GM12878 (cell line): Measurements from ENCODE around the gene SLC35F2. TPM values are rescaled to one million over a fixed set of nuclear protein-coding genes. Genes with fewer than 3 reads are reported as not detected.
A peak's percentile ranks its signal among the peaks of the same experiment; 100 is the strongest.

Experiments used
- BCL3 ChIP-seq: IDR thresholded peaks from 2 replicates; pipeline ENCODE4 v1.6.1; 2011; ENCODE audit warnings: borderline replicate concordance, low read depth, mild to moderate bottlenecking, moderate library complexity, low read length; ENCODE audit not compliant: insufficient read depth, poor library complexity, severe bottlenecking
- BMI1 ChIP-seq: fragments of 450-650 bp; IDR thresholded peaks from 2 replicates; pipeline ENCODE4 v1.6.1; 2016; ENCODE audit warnings: mild to moderate bottlenecking, moderate library complexity, borderline replicate concordance
- CBX5 ChIP-seq: sonication (generic); IDR thresholded peaks from 2 replicates; pipeline ENCODE4 v1.6.1; 2016; ENCODE audit warnings: low read depth, moderate library complexity, mild to moderate bottlenecking, inconsistent platforms
- CTCF ChIP-seq, 3 experiments: IDR thresholded peaks in 2 of 3; conservative IDR thresholded peaks in 1 of 3; 2 replicates each; pipeline ENCODE4 v1.5.1; 2011; ENCODE audit warnings: low read depth in 3 of 3, low read length in 3 of 3, mild to moderate bottlenecking in 3 of 3, control low read depth in 2 of 3, moderate library complexity in 2 of 3, inconsistent platforms in 1 of 3, mixed read lengths in 1 of 3; ENCODE audit not compliant: control insufficient read depth in 2 of 3, insufficient read depth in 1 of 3; ENCODE audit errors: extremely low read depth in 1 of 3
- EED ChIP-seq: sonication (generic); IDR thresholded peaks from 2 replicates; pipeline ENCODE4 v1.6.1; 2016; ENCODE audit warnings: antibody characterized with exemption, low read depth
- NKRF ChIP-seq: fragments of 450-650 bp; conservative IDR thresholded peaks from 2 replicates; pipeline ENCODE4 v1.6.1; 2017; ENCODE audit warnings: mild to moderate bottlenecking, moderate library complexity
- PBX3 ChIP-seq: IDR thresholded peaks from 2 replicates; pipeline ENCODE4 v1.6.1; 2011; ENCODE audit warnings: mild to moderate bottlenecking, low read depth, low read length, moderate library complexity; ENCODE audit not compliant: insufficient replicate concordance
- PKNOX1 ChIP-seq: fragments of 450-650 bp; IDR thresholded peaks from 2 replicates; pipeline ENCODE4 v1.6.1; 2016; ENCODE audit warnings: mild to moderate bottlenecking
- POLR2A ChIP-seq: IDR thresholded peaks from 2 replicates; pipeline ENCODE4 v1.6.1; 2011; ENCODE audit warnings: low read depth, mild to moderate bottlenecking, low read length
- STAT1 ChIP-seq: fragments of 450-650 bp; conservative IDR thresholded peaks from 2 replicates; pipeline ENCODE4 v1.6.1; 2014; ENCODE audit warnings: antibody characterized with exemption, mild to moderate bottlenecking
- TAF1 ChIP-seq: IDR thresholded peaks from 2 replicates; pipeline ENCODE4 v1.6.1; 2011; ENCODE audit warnings: mild to moderate bottlenecking, low read depth, low read length, borderline replicate concordance
- ZNF592 ChIP-seq: fragments of 450-650 bp; IDR thresholded peaks from 2 replicates; pipeline ENCODE4 v1.6.1; 2017; ENCODE audit warnings: mild to moderate bottlenecking, moderate library complexity
- ZNF622 ChIP-seq: fragments of 450-650 bp; IDR thresholded peaks from 2 replicates; pipeline ENCODE4 v1.6.1; 2017; ENCODE audit warnings: mild to moderate bottlenecking, inconsistent platforms
- ZSCAN29 ChIP-seq: fragments of 450-650 bp; IDR thresholded peaks from 2 replicates; pipeline ENCODE4 v1.6.1; 2017; ENCODE audit warnings: mild to moderate bottlenecking, moderate library complexity
- polyA plus RNA-seq, 11 experiments: library from polyadenylated mRNA; depleted of rRNA in 4 of 11; unstranded in 6 of 11; stranded (reverse) in 5 of 11; fragments of >200 nt; fragmentation: Nextera tagmentation in 4 of 11; fragmentation: Illumina TruSeq in 1 of 11; extraction: Ambion mirVana in 4 of 11; extraction: Trizol in 1 of 11; gene quantifications; 1 replicate in 1 of 11; 2 replicates in 10 of 11; pipeline versions ENCODE4 v1.2.1 to v1.2.3, GENCODE V29; 2011 to 2016; ENCODE audit warnings: inconsistent platforms in 2 of 11, missing spikeins in 2 of 11, low read depth in 1 of 11
- total RNA-seq, 4 experiments: library from RNA; depleted of rRNA in 3 of 4; stranded (reverse); fragments of >200 nt in 3 of 4; fragmentation: Illumina TruSeq in 1 of 4; extraction: Trizol in 1 of 4; gene quantifications; 2 replicates each; pipeline versions ENCODE4 v1.2.1 to v1.2.3, GENCODE V29; 2013 to 2021

SLC35F2 gene
- total and polyA plus RNA-seq, 10 of the 15 experiments (the other 5 are each of a cell fraction or from before 2014, with no cell fraction given), result 15.2 to 48.8 (median 40.1) TPM

GRCh38 chr11:107858217-107859070 is at the start of gene SLC35F2 (continued):
- TF ChIP-seq PKNOX1, result peak; percentile 88
- peak; percentile 11 for TF ChIP-seq BCL3
- TF ChIP-seq CTCF (IDR thresholded peaks at IDR 0.05 in 2 of 3, conservative IDR thresholded peaks at IDR 0.05 in 1 of 3; ENCODE audit: control insufficient read depth in 2 of 3, extremely low read depth in 1 of 3, insufficient read depth in 1 of 3, low read depth in 3 of 3, low read length in 3 of 3), result peak in 2 of 3 experiments; percentile 12 to 19; a peak in 3 of 6 replicates
- no peak for TF ChIP-seq ZSCAN29
- TF ChIP-seq POLR2A, result peak; percentile 90
- 0 out of 2 replicates have a peak, but pooled peaks have one; percentile 37 for TF ChIP-seq STAT1
- TF ChIP-seq NKRF, result peak; percentile 95
- no peak for TF ChIP-seq ZNF622
- no peak for TF ChIP-seq ZNF592
- peak; percentile 84 for TF ChIP-seq TAF1
- peak; percentile 16; the same call in 1 of the 2 replicates for TF ChIP-seq EED
- peak; percentile 42 for TF ChIP-seq PBX3
- no peak for TF ChIP-seq BMI1
- TF ChIP-seq CBX5, result no peak
